Stimulated activated CD4-positive, alpha-beta T cell treated with anti-CD3 and anti-CD28 coated beads, Interleukin-15, amount 100 ng/mL, for 1 hour (primary cell): ENCODE data around the gene PDLIM4.

ENCODE experiments used
- DNase-seq, 2 donors: peaks; one replicate each; pipeline ENCODE4 v3.0.0-alpha.2; 2020; ENCODE audit warnings: low read depth in 1 of 2, low spot score in 1 of 2

The PDLIM4 gene

DNA sequence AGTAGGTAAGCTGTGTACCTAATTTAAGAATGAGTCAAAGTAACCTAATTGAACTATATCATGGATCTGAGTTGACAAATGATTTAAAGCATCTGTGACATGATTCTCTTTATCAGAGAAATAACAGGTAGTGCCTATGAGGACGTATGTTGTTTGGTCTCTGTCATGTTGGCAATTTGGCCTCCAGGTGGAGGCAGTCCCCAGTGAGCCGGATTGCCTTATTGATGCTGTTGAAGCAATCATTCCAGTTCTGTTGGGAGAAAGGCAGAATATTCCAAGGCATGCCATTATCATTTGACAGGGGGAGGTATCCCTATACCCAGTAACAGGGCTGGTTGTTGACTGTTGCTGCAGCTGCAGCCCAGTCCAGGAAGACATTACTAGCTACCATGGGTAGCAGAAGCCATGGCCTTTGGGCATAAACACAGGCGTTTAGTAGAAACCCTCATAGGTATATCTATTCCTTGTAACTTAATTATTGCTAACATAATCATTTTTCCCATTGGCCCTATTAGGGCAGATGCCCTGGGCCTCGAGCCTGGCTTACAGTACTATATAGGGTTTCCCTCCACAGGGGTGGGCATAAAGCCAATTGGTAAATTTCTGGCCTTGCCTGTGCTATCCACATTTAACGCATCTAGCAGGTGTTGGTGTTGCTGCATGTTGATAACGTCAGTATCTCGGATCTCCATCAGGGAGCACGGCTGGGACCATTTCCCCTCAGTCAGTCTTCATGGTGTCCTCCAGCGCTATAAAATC is 24.5 kb downstream of the PDLIM4 start:
- no peak for DNase-seq

DNA sequence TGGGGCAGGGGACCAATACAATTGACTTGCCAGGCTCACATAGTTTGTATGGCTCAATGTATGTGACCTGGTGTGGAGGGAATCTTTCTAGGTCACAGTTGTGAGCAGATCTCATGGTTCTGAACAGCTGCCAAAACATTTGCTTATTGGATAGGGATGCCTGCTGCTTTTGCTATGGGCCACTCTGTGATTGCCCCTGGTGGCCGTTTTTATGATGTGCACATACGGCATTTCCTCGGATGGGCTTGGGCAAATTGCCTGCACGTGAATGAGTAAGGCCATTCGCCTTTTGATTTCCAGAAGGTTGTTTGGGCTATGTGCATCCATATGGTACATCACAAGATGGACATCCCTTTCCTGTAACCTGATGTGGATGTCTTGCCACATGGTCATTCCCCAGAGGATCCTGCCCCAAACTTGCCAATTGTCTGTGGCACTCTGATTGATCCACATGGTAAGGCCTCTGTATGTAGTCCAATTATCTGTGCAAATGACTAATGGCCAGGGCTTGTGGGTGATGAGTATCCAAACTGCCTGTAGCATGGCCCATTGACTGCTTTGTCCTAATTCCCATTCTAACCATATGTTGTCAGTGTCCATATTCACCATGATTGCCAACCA is 26.0 kb downstream of the PDLIM4 start:
- no peak for DNase-seq

DNA sequence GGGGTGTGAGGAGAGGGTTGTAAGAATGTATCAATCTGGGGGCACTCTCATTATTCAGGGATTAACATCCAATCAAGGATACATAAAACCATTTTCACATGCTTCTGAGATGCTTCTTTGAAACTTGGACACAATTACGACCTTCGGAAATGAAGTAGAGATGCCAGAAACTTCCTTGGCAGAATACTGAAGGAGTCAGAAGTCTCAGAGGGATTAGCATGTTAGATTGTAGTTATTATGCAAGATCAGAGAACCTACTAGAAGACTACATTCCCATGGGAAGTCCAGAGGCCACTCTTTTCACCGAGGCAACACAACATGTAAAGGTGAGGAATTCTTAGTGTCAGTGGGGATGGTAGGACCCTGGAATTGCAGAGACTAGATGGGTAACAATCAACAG is 31.6 kb downstream of the PDLIM4 start:
- no peak for DNase-seq

DNA sequence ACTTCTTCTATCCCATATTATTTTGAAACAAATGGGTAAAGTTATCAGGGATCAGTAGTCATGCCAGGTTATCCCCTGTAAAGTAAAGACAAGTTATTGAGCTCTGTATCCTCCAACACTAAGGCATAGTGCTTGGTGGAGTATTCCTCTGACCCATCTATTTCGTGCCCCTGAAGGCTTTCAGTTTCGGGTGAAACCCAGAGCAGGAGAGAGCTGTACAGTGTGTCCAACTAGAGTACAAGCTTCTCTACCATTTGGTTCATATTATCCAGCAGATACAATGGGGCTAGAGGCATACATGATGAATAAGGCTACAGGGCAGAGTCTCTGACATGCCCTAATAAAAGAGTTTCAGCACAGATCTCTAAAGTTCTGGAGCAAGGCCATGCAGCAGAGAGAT is 33.5 kb downstream of the PDLIM4 start:
- DNase-seq = no peak

DNA sequence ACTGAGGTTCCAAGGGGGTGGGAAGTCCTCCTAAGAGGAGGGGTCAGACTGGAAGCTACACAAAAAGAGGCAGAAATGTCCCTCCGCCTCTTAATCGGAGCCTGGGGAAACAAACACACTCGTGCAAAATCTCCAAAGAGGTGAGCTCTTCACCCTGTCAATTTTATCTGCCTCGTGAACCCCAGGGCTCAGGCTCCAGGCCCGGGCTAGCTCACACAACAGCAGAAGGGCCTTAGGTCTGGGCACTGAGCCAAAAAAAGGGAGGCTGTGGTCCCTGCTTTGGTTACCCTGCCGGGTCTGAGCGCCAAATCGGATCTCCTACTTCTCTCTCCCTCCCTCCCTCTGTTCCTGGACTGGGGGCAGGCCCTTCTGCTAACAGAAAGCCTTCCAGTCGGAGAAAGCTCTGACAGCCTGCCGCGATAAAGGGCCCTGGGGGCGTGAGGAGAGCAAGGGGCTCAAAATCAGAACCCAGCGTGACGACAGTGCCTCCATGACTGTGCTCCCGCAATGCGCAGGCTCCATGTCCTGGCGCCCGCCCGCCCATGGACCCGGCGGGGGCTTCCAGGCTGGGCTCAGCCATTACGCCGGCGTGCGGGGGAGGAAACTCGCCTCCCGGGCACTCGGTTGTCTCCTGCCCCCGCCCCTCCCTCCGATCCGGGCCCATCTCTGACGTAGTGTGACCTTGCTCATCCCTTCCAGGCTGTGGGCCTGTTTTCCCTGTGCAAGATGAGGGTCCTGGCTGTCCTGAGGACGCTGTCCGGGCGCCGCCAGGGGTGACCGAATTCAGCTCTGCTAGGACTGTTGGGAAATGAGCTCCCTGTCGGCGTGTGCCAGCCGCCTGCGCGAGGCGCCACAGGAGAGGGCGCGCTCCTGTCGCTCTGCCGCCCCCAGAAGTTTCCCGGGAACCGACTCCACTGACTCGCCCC is 35.8 kb downstream of the PDLIM4 start:
- DNase-seq = peak in 1 of 2 donors; percentile 68

DNA sequence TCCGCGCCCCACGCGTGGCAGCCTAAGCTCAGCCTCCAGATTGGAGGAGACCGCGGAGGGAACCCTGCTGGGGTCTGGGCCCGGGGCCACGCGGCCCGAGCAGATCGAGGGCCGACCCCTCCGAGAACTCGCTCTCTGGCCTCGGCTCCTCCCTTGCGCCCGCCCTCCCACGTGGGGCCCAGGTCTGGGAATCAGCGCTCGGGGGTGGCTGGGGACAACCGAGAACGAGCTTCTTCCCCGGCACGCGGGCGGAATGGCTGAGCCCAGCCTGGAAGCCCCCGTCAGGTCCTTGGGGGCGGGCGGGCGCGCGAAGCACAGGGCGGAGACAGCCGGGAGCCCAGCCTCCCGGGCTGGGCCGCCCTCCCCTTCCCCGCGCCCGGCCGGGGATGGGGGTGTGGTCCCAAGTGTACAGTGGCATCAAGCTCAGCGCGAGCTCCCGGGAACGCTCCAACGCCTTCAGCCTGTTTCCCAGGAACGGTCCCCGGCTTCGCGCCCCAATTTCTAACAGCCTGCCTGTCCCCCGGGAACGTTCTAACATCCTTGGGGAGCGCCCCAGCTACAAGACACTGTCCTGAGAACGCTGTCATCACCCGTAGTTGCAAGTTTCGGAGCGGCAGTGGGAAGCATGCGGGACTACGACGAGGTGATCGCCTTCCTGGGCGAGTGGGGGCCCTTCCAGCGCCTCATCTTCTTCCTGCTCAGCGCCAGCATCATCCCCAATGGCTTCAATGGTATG is 36.7 kb downstream of the PDLIM4 start, which contains the start of gene SLC22A4:
SLC22A4 (plus strand) TSS at position 403 of the 736 bp plus-strand sequence; CDS start at position 626, 223 bp downstream.
- DNase-seq = peak; percentile 32 to 75

DNA sequence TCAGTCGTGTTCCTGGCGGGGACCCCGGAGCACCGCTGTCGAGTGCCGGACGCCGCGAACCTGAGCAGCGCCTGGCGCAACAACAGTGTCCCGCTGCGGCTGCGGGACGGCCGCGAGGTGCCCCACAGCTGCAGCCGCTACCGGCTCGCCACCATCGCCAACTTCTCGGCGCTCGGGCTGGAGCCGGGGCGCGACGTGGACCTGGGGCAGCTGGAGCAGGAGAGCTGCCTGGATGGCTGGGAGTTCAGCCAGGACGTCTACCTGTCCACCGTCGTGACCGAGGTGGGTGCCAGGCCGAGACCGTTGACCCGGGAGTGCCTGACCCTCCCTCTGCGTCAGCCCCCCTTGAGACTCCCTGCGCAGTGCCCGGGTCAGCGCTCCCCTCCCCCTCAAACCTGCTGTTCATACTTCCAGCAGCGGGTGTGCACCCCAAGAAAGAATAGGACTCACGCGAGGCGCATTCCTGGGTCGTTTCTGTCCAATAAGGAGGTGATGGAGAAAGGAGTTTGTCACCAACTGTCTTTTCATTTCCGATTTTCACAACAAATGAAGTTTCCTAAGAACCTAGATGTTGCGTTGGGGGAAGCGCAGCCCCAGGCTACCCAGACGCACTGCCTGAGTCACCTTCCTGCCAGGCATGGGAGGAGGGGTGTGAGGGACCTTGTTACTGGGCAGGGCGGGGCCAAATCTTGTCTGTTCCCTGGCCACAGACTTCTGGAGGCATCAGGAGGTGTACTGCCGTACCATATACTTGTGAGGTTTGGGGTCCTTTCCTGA is 37.4 kb downstream of the PDLIM4 start:
- peak; percentile 42 to 54 for DNase-seq

DNA sequence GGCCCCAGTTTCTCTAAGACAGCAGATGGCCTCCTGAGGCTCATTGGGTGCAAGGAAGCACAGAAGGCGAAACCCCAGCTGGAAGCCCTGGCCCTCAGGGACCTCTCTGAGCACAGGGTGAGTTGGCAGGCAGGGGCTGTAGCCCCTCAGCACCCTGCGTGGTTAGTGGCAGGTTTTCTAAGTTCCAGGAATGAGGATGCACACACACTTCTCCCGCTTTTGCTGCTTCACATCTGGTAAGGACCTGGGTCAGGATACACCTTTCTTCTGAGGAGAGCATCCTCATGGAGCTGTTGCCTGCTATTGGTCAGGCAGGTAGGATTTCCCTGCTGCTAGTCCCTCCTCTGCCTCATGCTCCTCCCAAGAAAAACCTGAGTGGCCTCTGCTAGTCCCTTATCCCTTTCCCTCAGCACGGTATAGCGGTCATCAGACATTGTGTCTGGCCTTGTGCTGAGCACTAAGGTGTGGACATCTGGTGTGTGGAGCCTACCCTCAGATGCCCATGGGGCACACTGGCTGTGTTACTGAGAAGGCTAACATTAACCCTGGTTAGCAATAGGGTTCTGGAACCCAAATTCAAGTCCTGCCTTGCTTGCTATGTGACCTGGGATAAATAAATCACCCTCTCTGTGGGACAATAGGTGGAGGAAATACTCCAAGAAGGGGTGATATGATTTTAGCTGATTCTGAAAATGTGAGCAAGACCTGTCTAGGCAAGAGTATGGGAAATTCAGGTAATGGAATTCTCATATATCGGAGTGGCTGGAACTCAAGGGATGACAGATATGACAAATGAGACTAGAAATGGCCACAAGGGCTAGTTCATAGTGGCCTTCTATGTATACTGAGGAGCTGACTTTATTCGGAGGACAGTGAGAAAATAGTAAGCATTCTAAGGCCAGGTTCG is 38.3 kb downstream of the PDLIM4 start:
- no peak for DNase-seq

DNA sequence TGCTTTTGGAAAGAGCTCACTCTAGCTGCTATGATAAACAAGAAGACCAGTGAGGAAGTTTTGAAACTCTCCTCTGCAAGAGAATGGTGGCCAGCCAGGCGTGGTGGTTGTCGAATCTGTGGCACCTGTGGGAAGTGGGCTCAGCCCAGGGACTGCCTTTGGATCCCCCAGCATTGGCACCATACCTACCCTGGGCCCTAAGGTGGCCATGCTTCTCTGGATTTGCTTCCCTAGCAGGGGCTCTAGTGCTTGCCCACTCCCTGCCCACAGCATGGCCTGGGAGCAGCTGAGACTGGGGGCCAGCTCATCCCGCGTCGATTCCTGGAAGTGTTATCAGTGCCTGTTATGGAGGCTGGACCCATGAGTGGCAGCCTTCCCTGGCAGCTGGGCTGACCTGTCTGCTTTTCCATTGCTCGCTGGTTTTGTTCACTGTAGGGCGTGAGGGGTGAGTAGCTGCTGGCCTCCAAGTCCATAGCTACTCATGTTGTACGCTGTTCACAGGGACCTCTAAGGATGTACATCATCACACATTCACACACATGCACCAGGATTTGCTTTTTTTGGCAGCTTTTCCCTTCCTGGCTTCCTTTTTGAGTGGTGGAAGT is 39.0 kb downstream of the PDLIM4 start:
- DNase-seq = no peak

DNA sequence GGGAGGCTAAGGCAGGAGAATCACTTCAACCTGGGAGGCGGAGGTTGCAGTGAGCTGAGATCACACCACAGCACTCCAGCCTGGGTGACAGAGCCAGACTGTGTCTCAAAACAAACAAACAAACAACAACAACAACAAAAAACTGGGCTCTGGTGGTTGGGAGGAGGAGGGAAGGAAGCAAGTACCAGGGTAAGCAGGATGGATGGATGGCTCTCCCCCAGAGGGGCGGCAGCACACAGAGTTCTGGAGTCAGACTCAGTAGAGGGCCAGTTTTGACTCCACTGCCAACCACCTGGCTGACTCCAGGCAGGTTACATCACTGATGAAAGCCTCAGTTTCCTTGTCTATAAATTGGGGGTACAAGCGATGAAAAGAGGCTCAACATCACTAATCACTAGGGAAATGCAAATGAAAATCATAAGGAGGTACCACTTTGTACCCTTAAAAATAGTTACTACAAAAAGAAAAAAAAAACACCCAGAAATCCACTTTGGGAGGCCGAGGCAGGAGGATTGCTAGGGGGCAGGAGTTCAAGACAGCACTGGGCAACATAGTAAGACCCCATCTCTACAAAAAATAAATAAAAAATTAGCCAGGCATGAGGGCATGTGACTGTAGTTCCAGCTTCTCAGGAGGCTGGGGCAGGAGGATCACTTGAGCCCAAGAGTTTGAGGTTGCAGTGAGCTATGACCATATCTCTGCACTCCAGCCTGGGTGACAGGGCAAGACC is 39.9 kb downstream of the PDLIM4 start:
- no peak for DNase-seq

DNA sequence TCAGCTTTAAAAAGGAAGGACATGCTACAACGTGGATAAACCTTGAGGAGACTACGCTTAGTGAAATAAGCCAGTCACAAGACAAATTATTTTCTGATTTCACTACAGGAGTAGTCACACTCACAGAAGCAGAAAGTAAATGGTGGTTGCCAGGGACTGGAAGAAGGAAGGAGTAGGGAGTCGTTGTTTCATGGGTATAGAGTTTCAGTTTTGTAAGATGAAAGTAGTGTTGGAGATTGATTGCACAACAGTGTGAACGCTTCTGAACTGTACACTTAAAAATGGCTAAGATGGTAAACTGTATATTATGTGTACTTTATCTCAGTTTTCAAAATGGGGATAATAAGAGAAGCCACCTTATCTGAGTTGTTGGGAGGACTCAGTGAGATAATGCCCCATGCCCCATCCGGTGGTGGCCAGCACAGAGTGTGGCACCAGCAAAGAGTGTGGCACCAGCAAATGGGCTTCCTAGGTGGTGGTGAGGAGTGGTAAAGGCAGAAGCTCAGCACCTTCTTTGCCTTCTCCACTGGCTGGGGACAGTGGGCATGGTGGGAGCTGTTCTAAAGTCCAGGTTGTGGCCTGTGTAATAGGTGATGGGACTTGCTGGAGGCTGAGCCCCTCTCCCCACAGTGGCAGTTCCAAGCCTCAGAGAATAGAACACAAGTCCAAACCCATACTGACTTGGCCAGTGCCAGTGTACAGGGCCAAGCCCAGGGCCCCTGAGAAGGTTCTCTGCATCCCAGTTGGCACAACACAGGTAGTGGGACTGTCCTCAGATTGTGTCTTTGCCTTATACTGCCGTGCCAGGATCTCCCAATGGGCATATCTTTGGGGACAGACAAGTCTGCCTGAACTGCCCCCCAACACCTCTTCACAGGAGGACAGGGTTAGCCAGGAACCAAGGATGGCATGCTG is 41.1 kb downstream of the PDLIM4 start:
- DNase-seq = no peak

DNA sequence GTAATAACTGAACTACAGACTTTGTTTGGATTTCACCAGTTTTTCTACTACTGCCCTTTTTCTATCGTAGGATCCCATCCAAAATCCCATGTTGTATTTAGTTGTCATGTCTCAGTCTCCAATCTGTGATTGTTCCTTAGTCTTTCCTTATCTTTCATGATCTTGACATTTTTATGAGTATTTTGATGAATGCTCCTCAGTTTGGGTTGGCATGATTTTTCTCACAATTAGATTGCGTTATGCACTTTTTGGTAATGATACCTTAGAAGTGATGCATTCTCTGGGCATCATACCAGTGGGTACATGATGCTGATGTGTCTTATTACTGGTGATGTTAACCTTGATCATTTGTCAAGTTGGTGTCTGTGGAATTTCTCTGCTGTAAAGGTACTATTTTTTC is 42.4 kb downstream of the PDLIM4 start:
- no peak for DNase-seq

DNA sequence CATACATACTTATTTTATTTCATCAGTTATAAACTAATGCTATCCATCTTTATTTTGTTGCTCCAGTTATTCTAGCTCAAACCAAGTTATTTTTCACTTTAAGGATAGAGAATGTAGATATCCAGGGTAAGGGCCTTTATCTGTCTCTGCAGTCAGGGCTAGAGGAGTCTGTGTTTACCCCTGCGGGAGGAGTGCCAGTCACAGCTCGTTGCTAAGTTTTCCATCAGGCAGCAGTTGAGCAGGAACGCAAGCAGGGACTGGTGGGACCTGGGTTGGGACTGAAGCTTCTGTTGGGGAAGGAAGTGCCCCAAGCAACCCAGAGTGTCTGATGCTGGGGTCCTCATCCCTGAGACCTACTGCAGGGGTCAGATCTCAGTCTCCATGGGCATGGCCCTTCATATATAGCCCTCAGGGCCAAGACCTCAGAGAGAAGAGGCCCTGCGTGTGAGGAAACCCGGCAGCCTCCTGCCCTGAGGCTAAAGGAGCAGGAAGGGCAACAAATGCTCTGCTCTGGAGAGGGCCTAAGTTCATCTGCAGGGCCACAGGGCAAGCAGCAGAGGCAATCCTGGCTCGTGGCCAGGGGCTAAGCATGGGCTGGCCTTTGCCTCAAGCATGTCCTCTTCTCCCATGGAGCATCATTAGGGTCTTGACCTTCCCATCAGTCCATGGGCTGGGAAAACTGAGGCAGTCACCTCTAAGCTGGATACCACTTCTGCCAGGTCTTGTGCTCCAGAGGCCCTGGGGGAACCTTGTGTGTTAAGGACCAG is 43.3 kb downstream of the PDLIM4 start:
- no peak for DNase-seq

DNA sequence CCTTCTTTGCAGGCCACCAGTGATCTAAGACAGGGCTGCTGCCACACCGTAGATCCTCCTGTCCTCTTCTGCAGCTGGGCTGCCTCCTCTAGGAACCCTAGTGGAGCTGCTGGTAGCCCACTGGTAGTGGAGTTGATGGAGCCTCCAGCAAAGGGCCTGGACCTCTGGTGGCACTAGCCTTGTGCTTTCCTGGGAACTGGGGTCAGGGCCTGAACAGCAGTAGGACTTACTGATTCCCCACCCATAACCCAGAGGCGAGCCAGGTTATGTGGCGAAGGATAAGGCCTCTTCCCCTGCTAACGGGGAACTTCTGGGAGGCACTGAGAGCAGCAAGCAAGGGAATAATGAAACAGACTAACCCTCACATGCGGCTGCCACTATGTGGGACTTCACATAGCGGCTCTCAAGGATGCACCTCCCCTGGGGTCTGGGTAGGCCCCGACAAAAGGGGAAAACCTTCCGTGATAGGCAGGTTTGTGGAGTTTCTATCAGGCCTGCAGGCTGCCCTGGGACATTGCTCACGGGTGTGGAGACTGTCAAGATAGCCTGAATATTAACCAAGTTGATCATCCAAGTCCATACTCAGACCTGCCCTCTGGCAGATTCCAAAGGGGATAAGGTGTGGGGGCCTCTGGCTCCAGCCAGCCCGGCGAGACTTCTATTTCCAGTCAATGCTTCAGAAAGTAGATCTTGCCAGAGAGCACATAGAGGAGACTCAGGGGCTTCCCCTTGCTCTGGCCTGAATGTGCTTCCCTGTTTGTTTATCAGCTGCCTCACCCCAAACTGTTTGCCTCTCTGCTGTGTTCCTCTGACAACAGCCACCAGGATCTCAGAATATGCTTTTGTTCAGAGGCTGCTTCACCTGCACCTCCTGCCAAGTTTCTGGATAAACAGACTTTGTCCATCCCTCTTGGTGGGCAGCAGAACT is 44.1 kb downstream of the PDLIM4 start:
- no peak for DNase-seq

DNA sequence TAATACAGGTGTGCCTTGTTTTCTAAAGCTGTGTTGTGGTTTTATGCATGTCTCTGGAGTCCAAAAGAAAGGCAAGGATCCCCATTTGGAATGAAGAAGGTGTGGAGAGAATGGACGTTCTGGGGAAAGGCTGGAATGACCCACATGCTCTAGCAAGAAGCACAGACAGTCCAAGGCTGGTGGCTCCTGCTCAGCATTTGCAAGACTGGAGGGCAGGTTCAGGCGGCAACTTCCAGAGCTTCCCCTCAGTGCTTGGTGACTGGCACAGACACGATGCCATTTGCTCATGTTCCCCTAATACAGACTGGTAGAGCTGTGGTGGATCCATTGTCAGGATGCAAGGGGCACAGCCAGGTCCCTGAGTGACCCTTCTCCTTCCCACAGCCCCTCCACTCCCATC is 44.9 kb downstream of the PDLIM4 start:
- DNase-seq = no peak
